Dedifferentiated amniotic fluid mesenchymal stem cell (primary cell): Measurements from ENCODE around the gene SYT2.
A peak's percentile ranks its signal among the peaks of the same experiment; 100 is the strongest.
"Not testable (repeated sequence)": the region's sequence is repeated elsewhere in the genome, so short reads cannot be mapped to it uniquely, and the experiment has no call there.

Experiments
- DNase-seq: peaks from one replicate; pipeline ENCODE4 v3.0.0-alpha.2; 2016; ENCODE audit errors: extremely low spot score

Gene SYT2

DNA sequence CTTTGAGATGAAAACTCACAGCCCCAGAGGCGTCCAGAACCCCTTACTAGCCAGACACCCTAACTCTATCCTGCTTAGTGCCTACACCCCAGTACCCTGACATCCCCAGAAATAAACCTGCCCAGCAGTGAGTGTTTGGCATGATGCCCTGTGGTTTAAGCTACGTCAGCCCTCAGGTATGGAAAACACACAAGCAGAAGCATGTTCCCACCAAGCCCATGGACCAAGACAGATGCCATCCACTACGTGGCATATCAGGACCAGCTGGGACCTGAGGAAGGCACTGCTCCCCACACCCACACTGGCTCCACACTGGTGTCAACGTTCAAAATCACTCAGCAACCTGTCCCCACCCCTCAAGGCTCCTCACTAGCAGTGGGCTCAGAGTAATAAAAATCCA lies 116.4 kb downstream of the SYT2 start:
- no peak for DNase-seq

DNA sequence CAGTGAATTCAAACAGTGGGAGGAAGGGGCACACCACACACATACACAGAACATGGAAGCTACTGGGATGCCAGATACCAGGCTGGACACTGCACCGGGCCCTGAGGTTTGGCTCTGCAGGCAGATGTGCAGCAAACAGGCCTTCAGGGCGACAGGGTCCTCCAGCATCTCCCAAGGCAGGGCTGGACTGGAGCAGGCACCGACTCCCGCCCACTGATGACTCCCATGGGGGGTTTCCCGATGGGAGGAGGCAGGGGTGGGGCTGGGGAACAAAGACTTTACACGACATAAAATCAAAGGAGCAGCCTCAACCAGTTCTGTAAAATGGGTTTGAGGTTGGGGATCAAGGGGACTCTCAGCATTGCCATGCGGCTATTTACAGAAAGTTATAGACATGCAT lies 118.1 kb downstream of the SYT2 start:
- no peak for DNase-seq

DNA sequence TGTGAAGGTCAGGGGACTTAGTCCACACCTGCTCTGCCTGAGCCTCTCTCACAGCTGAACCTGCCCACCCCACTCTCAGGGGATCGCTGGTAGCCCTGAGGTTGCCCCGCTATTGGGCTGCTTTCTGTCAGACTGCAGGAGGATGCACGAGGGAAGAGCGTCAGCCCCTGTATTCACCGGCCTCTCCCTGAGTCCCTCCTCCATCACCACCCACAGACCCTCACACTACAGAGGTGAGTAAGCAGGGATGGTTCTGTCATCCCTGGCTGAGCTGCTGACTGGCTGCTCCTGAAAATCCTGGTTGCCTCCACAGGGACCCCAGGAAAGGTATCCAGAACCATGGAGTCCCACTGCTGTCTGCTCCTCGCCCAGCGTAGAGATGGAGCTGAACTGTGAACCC lies 118.7 kb downstream of the SYT2 start:
- no peak for DNase-seq

DNA sequence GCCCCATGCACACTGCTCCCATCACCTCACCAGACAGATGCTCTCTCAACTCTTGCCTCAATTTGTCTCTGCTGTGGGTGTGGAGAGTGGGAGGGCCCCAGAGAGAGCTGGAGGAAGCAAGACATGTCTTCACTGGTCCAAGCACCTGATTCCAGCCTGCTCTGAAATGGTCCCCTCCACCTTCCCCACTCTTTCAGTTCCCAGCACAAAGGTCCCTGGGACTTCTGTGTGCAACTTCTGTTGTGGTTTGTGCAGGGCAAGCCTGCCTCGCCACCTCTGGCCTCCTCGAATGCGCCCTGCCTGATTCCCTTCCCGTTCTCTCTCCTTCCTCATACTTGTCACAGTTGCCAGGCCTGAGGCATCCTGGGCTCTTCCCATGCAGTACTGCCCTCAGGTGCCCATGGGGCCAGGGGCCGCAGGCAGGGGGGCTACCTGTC lies 119.3 kb downstream of the SYT2 start:
- DNase-seq = no peak

DNA sequence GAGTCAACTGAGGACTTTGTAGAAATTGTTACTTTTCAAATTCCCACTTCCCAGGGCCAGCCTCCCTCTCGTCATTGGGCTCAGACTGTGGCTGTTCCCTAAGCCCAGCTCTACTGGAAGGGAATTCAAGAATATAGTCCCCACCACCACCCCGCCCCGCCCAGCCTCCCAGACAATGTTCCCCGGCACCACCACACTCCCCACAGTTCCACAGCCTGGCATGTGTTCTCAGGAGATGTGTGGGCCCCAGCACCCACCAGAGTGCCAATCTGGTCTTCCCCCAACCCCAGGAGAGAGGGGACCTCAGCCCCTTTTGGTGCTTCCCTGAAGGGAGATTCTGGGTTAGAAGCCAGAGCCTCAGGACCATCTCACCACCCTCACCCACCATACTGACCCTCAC lies 120.1 kb downstream of the SYT2 start:
- no peak for DNase-seq

DNA sequence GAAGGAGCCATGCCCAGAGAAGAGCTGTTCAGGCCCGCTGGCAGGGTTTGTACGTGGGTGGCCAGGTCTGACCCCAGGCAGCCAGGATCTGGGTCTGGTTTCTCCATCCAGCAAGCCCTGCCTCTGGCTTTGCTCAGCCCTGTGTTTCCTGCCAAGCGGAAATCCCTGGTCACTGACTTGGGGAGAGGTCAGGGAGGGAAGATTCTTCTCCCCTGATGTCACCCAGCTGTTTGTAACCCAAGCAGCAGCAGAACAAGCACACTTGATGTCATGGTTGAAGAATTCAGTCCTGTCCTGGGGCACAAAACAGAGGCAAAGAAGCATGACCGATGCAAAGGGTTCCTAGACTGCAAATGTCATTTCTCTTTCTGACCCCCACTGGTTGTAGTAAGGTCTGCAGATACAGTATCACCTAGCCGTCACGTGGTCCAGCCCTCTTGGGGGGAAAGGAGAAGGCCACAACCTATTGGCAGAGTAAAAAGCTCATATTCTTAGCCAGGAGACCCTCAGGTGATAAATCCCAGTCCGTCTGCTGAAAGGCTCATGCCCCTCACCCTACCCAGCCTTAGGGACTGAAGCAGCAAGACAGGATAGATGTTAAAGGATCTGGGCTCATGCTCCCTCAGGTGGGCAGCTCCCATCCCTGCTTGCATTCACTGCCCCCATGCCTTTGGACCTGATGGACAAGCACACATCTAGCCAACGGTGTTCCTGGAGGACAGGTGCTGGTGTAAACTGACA lies 120.9 kb downstream of the SYT2 start:
- peak; percentile 98 for DNase-seq

DNA sequence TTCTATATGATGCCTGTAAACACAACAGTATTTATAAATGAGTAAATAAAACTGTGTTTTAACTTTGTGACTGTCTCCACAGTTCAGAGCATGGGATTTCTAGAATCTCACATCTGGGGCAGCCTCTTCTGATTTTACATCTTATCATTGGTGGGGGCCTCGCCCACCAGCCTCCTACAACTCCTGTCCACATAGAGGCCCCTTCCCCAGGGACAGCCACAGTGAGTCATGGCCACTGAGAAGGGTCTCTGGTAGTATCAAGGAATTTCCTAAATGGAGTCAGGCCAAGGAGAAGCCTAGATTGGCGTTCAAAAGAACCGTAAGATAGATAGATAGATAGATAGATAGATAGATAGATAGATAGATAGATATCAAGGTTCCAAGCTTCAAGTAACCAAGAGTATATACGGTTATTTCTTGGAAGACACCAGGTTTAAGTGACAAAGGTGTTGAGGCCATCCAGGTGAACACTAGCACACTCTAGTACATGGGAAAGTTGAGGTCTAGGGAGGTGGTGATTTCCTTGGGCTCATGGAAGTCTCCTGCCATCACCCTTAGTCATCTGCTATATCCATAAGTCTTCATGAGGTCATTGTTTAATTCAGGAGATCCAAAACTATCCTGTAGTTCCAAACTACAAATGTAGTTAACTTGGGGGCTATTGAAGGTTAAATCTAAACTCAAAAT lies 121.6 kb downstream of the SYT2 start:
- no peak for DNase-seq

DNA sequence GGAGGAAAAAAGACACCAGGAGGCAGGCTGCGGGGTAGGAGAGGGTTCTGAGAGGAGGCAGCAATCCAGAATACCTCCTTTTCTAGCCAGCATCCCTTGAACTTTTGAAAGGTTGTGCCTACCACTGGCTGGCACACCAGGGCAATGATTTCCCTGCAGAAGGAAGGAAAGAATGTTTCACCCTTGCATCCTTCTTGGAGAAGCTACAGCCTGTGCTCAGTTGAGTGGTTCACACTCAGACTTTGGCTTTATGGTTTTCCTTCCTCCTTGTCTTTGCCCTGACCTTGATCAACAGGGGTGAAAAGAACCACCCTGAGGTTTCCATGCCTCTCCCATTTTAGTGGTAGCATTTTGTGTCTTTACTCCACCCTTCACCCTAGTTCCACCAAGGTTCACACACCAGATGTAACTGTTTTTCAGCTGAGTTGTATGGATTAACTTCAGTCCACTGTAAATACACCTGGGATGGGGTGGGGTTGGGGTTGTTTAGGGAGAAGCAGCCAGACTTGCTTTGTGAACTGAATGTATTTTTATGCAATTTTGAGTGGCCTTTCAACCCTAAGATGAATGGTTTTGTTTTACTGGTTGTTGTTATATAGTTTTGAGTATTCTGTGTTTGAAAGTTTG lies 122.3 kb downstream of the SYT2 start:
- no peak for DNase-seq

DNA sequence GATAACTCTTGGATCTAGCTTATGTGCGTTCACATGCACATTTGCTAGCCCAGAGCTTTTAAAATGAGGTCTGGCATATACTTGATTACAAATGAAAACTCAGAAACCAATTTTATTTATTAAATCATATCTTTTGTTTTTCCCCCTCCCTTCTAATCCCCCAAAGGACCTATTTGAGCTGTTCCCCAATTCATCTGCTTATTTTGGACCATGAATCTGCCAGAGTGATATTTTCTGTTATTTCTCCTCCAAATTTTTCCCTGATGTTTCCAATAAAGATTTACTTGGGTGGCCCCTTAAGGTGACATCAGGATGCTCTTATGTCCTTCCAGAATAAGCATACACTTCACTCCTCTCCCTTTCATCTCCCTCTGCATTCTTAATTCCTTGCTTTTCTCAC lies 123.4 kb downstream of the SYT2 start:
- DNase-seq = no peak

DNA sequence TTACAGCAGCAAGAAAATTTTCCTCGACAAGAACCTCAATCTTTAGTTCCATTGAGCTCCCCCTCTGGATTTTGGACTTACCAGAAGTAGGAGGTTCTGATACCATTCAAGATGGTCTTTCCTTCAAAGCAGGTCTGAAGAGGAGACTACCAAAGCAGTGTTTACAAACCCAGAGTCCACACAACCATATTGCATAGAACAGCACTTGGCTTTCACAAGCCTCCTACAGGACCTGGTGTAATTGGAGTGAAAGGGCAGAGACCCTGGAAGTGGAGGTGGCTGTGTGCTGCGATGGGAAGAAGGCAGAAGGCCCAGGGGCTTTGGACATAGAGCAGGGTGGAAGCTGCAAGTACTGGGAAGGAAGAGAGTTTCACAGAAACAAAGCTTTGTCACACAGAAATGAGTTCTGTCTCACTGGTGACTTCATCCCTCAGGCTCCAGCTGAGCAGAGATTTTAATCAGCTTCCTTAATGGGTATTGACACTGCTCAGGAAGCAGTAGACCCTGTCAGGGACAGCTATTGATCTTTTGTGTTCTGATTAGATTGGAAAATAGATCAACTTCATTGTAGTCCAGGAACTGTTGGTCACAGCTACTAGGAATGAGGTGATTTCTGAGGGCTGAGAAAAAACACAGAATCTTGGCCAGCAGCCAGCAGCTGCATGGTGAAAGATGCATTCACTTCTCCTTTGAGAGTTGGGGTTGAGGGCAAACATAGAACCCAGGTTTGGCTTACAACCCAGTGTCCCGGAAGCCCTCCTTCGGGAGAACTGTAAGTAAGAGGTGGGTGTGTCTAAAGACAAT lies 124.0 kb downstream of the SYT2 start:
- DNase-seq = no peak

DNA sequence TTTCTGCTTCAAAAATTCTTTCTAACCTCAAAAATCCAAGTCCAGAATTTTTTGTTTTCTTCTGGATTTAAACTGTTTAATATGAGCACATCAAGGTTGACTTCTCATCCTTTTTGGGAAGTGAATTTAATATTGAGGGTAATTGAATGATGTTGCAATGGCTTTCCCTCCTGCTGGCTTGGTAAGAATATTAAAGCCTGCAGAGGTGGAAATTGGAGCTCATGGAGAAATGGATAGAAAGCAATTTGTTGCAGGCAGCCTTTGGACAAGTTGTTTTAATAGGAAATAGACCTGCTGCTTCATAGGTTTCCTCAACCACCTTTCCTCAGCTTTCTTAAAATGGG lies 124.7 kb downstream of the SYT2 start:
- DNase-seq = no peak

DNA sequence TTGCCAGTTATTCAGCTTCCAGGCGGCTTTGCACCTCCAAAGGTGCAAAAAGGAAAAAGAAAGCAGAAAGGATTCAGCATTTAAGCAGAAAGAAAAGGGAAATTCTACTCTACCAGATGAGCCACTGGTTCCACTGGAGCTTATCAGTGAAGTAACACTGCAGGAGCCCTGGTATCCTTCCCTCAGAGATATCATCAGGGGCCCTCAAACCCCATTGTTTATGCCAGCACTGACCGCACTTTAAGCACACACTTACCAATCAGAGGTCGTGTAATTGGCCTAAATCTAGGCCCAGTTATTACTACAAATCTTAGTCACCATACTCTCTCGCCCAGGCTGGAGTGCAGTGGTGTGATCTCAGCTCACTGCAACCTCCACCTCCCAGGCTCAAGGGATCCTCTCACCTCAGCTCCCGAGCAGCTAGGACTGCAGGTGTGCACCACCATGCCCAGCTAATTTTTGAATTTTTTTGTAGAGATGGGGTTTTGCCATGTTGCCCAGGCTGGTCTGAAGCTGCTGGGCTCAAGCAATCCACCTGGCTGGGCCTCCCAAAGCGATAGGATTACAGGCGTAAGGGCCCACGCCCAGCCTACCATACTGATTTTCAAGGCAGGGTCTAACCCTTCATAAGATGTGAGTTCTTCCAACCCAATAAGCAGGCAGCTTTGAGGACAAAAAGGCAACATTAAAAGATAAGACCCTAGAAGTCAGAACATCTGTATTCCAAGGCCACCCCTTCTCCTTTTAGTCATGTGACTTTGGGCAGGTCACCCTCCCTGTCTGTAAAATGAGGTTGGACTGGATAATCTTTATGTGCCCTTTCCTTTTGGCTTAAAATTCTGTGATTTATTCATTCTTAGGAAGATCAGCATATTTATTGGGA lies 125.3 kb downstream of the SYT2 start:
- DNase-seq = no peak

DNA sequence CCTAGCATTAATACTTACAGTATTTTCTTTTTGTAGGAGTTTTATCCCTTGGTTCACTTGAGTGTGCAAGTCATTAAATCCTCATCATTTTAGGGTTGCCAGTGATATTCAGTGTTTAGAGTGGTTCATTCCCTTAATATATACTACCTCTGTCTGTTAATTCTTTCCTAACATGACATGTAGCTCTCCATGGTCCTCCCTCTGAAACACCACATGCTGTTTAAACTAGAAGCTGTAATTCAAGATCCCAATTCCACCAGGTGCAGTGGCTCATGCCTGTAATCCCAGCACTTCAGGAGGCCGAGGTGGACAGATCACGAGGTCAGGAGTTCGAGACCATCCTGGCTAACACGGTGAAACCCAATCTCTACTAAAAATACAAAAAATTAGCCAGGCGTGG lies 127.9 kb downstream of the SYT2 start:
- not testable (repeated sequence) for DNase-seq

DNA sequence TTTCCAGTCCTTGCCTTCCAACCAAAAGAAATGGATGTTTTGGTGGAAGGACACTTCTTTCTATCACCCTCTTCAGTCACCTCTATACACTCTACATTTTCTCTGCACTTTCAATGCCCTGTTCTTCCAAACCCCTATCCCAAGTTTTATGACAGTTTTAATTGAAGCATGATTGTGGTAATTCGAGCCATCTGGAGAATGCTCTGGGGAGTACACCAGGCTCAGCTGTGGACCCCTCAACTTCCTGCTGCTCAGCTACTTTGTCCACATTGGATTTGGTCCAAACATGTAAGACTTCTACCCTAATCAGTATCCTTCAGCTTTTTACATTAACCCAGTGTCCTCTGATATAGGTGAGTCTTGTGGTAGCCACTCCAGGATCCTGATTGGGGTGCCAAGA lies 129.6 kb downstream of the SYT2 start:
- DNase-seq = no peak

DNA sequence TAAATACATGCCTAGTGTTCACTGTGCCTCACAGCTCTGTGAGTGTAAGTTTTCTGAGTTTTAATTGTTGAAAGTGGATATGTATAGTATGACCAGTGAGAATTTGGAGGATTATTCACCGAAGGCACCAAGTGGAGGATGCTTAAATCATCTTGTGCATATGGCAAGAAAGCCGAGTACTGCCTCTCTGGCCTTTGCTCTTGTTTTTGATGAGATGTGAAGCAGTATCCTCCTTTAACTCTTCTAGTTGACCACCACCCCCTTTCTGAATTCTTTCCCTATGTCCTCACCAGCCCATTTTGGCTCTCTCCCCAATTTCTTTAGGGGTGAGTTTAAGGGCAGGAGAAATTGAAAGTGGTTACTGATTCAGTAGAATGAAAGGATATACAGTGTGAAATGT lies 130.4 kb downstream of the SYT2 start:
- peak; percentile 69 for DNase-seq

DNA sequence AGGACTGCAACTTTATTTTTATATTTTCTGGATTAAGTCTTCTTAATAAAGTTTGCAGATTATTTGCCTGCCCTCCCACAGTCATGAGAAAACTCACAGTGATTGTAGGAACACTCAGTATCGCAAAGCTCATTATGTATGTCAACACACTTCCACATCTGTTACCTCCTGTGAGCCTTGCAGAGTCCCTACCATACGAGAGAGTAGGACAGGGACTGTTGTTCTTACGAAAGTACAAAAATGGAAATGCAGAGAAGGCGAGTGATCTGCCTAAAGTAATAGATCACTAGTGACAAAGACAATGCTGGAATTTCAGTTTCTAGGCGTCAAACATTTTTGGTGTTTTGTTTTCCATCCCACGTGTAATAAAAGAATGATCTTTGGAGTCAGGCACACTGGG lies 131.7 kb downstream of the SYT2 start:
- no peak for DNase-seq

DNA sequence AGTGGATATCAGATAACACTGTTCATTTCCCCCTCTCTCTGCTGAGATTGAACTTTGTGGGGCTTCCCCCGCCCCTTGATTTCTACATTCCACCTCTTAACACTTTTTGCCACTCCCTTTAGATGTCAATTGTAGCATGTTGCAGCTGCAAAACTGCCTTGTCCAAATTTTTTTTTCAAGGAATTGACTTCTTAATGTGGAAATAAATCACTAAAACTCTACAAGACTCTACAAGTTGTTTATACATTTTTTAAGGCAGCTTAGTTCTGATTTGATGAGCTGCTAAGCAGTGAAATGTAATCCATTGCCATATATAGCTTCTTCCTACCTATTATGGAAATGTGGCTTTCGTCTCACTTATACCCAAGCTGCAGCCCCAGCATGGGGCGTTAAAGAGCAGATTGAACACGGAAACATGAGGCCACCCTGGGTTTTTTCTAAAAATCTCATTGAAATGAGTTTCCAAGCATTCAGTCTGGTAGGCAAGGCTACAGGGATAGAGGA lies 132.2 kb downstream of the SYT2 start:
- DNase-seq = no peak

DNA sequence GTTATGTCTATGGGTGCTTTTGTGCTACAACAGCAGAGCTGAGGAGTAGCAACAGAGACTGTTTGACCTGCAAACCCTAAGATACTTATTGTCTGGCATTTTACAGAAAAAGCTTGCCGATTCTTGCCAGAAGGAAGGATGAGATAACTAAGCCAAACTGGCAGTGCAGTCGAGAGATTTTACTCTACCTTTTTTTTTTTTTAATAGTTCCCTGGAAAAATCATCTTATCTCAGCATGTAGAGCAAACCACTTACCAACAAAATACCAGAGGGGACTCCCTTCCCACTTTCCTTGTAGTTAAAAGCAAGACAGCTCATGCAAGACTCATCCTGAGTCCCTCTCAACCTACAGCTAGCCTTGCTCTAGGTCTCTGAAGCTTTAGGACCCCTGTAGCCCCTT lies 132.9 kb downstream of the SYT2 start:
- DNase-seq = no peak

DNA sequence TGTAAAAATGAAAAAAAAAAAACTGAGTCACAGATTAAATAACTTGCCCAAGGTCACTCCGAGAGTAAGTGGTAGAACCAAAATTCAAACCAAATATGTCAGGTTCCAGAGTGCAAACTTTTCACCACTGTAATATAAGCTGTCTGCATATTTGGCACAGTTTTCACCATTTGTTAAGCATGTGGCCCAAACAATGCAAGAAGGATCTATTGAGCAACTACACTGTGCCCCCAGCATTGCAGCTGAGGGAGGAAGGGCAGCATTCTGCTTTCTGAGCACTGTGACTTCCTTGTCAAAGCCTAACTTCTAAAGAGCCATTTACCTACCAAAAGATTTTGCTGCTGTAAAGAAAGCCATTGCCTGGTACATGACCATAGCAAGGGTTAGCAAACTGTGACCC lies 133.4 kb downstream of the SYT2 start:
- DNase-seq = peak; percentile 81

DNA sequence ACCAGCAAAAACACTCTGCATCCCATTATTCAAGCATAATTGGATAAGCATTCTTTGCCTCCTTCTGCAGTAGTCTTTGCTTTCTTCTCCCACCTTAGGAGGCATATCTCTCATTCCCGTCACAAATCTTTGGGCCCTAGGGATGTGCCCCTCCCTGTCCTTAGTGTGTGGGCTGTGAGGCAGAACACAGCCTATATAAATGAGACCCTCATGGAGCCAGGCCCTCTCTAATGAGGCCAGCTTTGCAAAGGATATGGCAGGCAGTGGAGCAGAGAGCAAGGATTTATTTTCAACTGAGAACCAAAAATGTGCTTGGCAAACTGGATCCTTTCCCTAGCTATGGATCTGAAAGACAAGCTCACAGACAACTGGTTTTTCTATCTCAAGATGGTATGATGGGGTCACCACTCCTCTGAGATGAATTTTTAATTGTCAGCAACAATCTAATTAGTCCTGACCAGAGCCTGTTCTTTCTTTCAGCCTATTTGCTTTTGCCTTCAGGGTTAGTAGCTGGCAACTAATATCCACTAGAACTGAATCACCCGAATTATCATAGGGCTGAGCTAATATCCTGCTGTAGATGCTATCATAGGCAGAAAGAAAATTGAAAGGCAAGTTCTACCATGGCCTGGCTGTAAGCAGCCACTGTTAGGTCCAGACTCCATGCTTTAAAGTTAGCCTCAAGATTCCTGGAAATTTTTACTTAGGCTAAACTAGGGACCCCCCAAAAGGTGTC lies 134.2 kb downstream of the SYT2 start:
- DNase-seq = peak; percentile 25

DNA sequence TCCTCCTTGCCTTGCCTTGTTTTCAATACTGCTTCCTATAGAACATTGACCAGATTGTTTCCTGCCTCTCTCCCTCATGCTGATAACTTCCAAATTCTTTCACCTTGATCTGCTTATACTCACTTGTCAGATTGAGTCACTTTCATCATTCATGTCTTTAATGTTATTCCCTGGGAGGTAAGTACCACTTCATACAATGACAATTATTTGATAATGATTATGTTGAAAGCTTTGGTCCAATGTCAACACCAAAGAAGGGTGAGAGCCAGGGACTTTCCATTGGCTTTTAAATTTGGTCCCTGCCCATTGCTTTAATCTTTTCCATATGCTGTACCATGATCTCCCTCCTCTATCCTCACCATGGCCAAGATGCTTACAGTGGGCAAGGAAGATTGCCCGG lies 137.4 kb downstream of the SYT2 start:
- no peak for DNase-seq
